Brain microvascular endothelial cell (primary cell): Measurements from ENCODE around the gene FAM53B.

ENCODE experiments used
- DNase-seq: peaks from one replicate; pipeline ENCODE4 v3.0.0-alpha.2; 2020
- H3K27ac ChIP-seq: fragments of 250-450 bp; sonication (Bioruptor Pico); 2 replicates; pipeline ENCODE4 v1.5.1; 2020; ENCODE audit warnings: mild to moderate bottlenecking, moderate library complexity
- H3K27me3 ChIP-seq: fragments of 250-450 bp; sonication (Bioruptor Pico); replicated peaks from 2 replicates; pipeline ENCODE4 v1.5.1; 2020; ENCODE audit warnings: mild to moderate bottlenecking
- H3K36me3 ChIP-seq: fragments of 250-450 bp; sonication (Bioruptor Pico); replicated peaks from 2 replicates; pipeline ENCODE4 v1.5.1; 2020; ENCODE audit warnings: mild to moderate bottlenecking
- H3K4me3 ChIP-seq: 2 replicates; pipeline ENCODE4 v1.5.1; 2011; ENCODE audit warnings: low read depth, mild to moderate bottlenecking, control low read depth, low read length, moderate library complexity
- in situ Hi-C: cut with HindIII; loops from 2 replicates; pipeline ENCODE4 v1.10.0; 2017; ENCODE audit warnings: low sequenced_read_pairs, low pct_ligation_motif_present
- TF ChIP-seq, protein P1 (sequence below): IDR thresholded peaks from 2 replicates; pipeline ENCODE4 v1.5.1; 2011; ENCODE audit warnings: low read depth, mild to moderate bottlenecking, moderate library complexity, low read length, control low read depth, inconsistent platforms; ENCODE audit errors: missing control alignments

FAM53B gene

DNA sequence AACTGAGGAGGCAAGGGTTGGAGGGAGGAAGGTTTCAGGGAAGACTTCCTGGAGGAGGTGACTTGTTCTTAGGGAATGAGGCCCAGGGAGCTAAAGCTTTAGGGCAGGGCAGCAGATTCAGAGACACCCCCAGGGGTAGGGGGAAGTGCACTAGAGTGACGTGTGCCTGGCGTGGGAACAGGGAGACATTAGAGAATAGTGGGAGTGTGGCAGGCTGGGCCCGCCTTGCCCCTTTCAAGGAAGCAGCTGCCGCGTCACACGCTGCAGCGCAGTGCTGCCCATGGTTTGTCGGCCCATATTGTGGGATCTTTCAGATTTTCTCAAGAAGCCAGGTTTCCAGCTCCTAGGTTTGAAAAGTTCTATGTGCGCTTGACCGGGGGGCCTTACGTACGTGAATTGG is 143.2 kb downstream of the FAM53B start:
- no peaks in the 10 kb centered on the region for H3K36me3 ChIP-seq
- in situ Hi-C loops, result no loop called here
- no peaks in the 10 kb centered on the region for H3K27me3 ChIP-seq
- no peak for DNase-seq
- no peak overlapping the region for H3K27ac ChIP-seq
- TF ChIP-seq, protein P1, sequence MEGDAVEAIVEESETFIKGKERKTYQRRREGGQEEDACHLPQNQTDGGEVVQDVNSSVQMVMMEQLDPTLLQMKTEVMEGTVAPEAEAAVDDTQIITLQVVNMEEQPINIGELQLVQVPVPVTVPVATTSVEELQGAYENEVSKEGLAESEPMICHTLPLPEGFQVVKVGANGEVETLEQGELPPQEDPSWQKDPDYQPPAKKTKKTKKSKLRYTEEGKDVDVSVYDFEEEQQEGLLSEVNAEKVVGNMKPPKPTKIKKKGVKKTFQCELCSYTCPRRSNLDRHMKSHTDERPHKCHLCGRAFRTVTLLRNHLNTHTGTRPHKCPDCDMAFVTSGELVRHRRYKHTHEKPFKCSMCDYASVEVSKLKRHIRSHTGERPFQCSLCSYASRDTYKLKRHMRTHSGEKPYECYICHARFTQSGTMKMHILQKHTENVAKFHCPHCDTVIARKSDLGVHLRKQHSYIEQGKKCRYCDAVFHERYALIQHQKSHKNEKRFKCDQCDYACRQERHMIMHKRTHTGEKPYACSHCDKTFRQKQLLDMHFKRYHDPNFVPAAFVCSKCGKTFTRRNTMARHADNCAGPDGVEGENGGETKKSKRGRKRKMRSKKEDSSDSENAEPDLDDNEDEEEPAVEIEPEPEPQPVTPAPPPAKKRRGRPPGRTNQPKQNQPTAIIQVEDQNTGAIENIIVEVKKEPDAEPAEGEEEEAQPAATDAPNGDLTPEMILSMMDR, result no peak
- H3K4me3 ChIP-seq, result no peak overlapping the region

DNA sequence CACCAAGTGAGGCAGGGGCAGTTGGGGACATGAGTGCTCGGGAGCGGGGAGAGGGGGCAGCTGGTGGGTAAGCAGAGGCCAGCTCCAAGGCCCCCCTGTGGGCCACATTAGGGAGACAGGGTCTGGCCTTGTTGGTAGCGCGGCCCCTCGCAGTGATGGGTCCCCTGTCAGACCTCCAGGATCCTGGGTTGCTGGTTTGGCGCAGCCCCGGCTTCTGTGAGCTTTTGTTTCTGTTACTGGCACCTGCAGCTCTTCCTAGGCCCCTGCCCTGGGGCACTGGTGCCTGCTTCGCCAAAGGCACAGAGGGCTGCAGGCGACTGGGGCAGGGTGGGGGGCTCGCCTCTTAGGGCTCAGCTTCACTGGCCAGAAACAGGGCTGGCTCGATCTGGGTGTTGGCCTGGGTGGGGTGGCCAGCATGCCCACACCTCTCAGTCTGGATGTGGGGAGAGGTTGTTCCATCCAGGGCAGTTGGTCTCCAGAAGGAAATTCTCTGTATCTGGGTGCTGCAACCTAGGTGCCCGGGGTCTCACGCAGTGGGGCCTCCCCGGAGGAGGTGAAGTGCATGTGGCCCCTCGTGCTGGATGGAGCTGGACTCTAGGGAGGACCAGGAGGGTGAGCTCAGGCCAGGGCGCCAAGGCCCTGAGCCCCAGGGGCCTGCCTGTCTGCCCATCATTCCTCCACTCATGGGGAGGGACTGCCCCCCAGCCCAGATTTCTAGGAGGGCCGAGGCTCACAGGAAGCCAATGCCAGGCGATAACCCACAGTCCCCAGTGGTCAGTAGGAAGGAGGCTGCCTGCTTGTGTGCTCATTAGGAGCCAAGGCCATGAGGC is 143.9 kb downstream of the FAM53B start:
- no peak for DNase-seq
- in situ Hi-C loops, result no loop called here
- H3K36me3 ChIP-seq, result no peaks in the 10 kb centered on the region
- H3K27ac ChIP-seq, result no peak overlapping the region
- no peak overlapping the region for H3K4me3 ChIP-seq
- TF ChIP-seq, protein P1, result no peak
- no peaks in the 10 kb centered on the region for H3K27me3 ChIP-seq

DNA sequence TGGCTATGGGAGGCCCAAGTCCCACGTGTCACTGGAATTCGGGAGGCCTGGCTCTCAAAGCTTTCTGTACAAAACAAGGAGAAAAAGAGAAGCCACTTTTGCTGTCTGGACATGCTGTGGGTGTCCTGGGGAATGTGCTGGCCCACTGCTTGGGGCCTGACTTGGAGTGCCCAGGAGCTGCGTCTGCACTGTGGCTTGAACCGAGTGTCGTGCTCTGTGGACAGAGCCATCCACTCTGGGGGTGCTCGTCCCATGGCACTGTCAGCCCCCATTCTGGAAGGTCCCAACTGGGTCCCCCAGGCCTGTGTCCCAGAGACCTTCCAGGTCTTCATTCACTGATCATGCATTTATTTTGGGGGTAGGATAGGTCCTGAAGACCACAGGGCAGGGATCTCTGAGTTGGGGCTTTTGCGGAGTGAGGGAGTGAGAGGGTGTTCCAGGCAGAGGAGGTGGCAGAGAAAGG is 144.6 kb downstream of the FAM53B start:
- DNase-seq, result no peak
- in situ Hi-C loops, result no loop called here
- TF ChIP-seq, protein P1, result no peak
- Histone ChIP-seq H3K27me3 (no peaks in the 10 kb centered on the region), H3K4me3 (no peak overlapping the region), H3K36me3 (no peaks in the 10 kb centered on the region), H3K27ac (no peak overlapping the region)

GRCh38 chr10:124598773-124599587 is 145.2 kb downstream of the FAM53B start:
- no peak for DNase-seq
- in situ Hi-C loops, result no loop called here
- H3K36me3 ChIP-seq, result no peaks in the 10 kb centered on the region
- H3K27ac ChIP-seq, result no peak overlapping the region
- H3K27me3 ChIP-seq, result no peaks in the 10 kb centered on the region
- no peak overlapping the region for H3K4me3 ChIP-seq
- TF ChIP-seq, protein P1, result no peak

DNA sequence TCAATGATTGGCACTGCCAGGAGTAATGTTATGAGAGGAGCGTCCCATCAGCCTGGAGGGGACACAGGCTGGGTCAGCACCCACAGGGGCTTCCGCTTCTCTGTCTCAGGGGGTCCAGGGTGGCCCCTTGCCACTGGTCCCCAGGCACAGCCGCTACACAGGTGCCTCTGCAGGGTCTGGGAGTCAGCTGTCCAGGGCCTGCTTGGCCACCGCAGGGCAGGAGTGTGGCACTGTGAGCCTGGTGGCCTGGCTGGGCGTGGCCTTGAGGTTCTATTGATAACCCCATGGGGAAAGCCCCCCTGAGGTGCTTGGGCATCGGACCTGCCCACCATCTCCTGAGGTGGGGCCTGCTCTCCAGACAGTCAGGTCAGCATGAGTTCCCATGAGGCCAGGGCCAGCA is 146.0 kb downstream of the FAM53B start:
- Histone ChIP-seq H3K4me3 (no peak overlapping the region), H3K27ac (no peak overlapping the region), H3K27me3 (no peaks in the 10 kb centered on the region), H3K36me3 (no peaks in the 10 kb centered on the region)
- in situ Hi-C loops, result no loop called here
- DNase-seq, result no peak
- TF ChIP-seq, protein P1, result no peak
